BJ (cell line): ENCODE data around the gene GRIK2. TPM values are rescaled to one million over a fixed set of nuclear protein-coding genes. Genes with fewer than 3 reads are reported as not detected.

Experiments used
- CTCF ChIA-PET: fragments of 350-600 bp; formaldehyde crosslinking; extraction: SDS; loops from one replicate; lab custom pipeline; 2021; ENCODE audit warnings: antibody characterized with exemption, inconsistent platforms; lab: Yijun Ruan, JAX
- POLR2A ChIA-PET: fragments of 300-600 bp; sonication (Branson Sonifier 250); formaldehyde crosslinking; extraction: SDS; loops from one replicate; lab custom pipeline; 2021; ENCODE audit warnings: antibody characterized with exemption; lab: Charles Lee
- DNase-seq: peaks from one replicate; pipeline ENCODE4 v3.0.0-alpha.2; 2011; ENCODE audit warnings: low read depth
- H3K27me3 ChIP-seq: 2 replicates; pipeline ENCODE4 v1.6.0; 2011; ENCODE audit warnings: low read length; ENCODE audit not compliant: control insufficient read depth, insufficient read depth
- H3K36me3 ChIP-seq: 2 replicates; pipeline ENCODE4 v1.5.1; 2011; ENCODE audit warnings: low read length; ENCODE audit not compliant: control insufficient read depth, insufficient read depth
- H3K4me3 ChIP-seq: 2 replicates; pipeline ENCODE4 v1.5.1; 2011; ENCODE audit warnings: low read depth, mild to moderate bottlenecking, control low read depth, low read length
- polyA plus RNA-seq: library from polyadenylated mRNA; depleted of rRNA; stranded (reverse); fragments of >200 nt; gene quantifications from 2 replicates; pipeline ENCODE4 v1.2.3, GENCODE V29; 2011
- TF ChIP-seq, protein P1 (sequence below): IDR thresholded peaks from 2 replicates; pipeline ENCODE4 v1.5.1; 2011; ENCODE audit warnings: low read depth, mild to moderate bottlenecking, control low read depth, inconsistent platforms, low read length, moderate library complexity; ENCODE audit not compliant: insufficient read depth

Gene GRIK2
- polyA plus RNA-seq, 1 experiment, result 23.0 TPM

DNA sequence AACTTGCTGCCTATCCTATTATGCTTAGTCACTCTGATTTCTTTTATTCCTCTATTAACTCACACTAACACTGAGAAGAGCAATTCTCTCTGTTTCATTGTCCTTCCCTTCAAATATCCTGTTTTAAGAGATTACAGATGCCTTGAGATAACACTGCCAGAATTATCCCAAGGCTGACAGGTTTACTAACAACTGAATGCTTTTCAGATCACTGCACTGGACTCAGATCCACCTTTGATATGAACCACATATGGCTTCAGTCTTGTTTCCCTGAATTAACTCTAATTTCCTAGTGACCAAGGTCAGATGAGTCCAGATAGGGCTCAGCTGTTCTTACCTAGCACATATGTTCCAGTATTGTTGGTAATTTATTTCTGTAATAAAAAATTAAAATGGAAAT, 633.1 kb downstream of the GRIK2 start:
- ChIA-PET CTCF (no interaction called here), POLR2A (no interaction called here)

DNA sequence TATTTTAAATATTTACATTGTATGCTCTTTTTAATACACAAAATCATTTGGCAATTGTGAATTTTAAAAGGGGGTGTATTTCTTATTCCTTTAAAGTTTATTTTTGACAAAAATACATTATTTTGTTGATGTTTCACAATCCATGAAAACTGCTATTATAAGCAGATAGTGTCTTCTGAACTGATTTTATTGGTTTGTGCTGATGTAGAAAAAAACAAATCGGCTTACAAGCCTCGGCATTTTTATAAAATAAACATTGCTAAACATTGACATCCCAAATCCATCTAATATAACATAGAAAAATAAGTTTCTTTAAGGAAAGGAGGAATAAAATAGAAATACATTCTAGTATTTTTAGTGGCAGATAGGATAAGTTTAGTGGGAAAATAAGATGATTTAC, 634.7 kb downstream of the GRIK2 start:
- no peak for DNase-seq
- POLR2A ChIA-PET, result no interaction called here
- Histone ChIP-seq H3K36me3 (no peaks in the 10 kb centered on the region), H3K27me3 (no peaks in the 10 kb centered on the region), H3K4me3 (no peak overlapping the region)
- TF ChIP-seq, protein P1, sequence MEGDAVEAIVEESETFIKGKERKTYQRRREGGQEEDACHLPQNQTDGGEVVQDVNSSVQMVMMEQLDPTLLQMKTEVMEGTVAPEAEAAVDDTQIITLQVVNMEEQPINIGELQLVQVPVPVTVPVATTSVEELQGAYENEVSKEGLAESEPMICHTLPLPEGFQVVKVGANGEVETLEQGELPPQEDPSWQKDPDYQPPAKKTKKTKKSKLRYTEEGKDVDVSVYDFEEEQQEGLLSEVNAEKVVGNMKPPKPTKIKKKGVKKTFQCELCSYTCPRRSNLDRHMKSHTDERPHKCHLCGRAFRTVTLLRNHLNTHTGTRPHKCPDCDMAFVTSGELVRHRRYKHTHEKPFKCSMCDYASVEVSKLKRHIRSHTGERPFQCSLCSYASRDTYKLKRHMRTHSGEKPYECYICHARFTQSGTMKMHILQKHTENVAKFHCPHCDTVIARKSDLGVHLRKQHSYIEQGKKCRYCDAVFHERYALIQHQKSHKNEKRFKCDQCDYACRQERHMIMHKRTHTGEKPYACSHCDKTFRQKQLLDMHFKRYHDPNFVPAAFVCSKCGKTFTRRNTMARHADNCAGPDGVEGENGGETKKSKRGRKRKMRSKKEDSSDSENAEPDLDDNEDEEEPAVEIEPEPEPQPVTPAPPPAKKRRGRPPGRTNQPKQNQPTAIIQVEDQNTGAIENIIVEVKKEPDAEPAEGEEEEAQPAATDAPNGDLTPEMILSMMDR, result no peak
- CTCF ChIA-PET, result no interaction called here

More for the DNA sequence above, 633.1 kb downstream of the GRIK2 start:
- Histone ChIP-seq H3K27me3 (no peaks in the 10 kb centered on the region), H3K4me3 (no peak overlapping the region), H3K36me3 (no peaks in the 10 kb centered on the region)
- TF ChIP-seq, protein P1, result no peak
- DNase-seq, result no peak

DNA sequence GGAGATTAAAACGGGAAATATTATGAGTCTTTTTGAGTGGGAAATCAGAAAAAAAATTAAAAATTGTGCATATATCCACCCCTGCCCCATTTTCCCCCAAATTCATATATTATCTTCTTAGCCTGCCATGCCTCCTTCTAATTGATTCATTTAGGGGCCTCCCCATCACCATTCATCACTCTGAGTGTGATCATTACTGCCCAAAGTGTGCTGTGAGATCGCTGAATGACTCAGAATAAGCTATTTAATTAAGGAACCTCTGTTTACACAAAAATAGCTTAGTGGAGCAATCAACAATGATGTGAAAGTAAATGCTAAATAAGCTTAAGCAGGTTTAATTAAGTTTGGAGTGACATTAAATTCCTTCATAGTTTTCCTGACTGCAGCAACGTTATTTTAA, 645.5 kb downstream of the GRIK2 start:
- no peak for DNase-seq
- Histone ChIP-seq H3K36me3 (no peaks in the 10 kb centered on the region; the same call in none of the 2 replicates), H3K27me3 (no peaks in the 10 kb centered on the region), H3K4me3 (no peak overlapping the region)
- POLR2A ChIA-PET, result interaction anchor here (0.6 kb wide), 1 partner anchor 20 kb away, joined by 3 read pairs; no protein-coding TSS in a partner anchor
- CTCF ChIA-PET, result no interaction called here
- TF ChIP-seq, protein P1, result no peak

DNA sequence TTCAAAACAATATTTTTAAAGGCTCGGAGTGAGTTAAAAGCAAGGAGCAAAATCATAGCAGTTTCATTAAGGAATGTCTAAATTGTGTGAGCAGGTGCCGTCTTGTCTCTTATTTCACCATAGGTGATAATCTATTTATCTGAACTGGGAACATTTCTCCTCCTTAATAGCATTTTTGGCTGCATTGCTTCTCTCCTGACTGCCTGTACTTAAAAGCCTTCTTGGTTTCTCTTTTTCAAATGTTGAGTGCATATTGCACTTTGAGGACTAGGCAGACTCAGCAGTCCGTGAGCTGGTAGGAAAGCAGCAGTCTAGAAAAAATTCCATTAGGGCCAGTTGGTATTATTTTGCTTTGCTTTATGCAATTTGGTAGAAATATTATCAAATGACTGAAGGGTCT, 645.9 kb downstream of the GRIK2 start:
- TF ChIP-seq, protein P1, result no peak
- Histone ChIP-seq H3K4me3 (no peak overlapping the region), H3K27me3 (no peaks in the 10 kb centered on the region), H3K36me3 (no peaks in the 10 kb centered on the region; the same call in none of the 2 replicates)
- CTCF ChIA-PET, result no interaction called here
- DNase-seq, result no peak
- POLR2A ChIA-PET, result no interaction called here

DNA sequence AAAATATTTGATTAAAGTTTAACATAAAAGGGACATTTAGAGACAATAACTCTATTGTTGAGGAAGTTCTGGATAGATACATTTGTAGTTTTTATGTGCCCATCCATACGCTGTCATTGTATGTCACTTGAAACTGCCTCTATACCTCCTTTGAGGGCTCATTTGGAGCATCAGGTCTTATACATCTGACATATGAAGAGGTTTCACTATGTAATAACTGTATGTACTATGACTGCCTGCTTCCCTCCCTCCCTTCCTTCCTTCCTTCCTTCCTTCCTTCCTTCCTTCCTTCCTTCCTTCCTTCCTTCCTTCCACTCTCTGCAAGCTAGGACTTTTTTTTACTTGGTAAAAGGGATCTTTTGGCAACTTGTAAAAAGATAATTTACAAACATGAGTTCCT, 657.5 kb downstream of the GRIK2 start:
- CTCF ChIA-PET, result no interaction called here
- POLR2A ChIA-PET, result no interaction called here
- TF ChIP-seq, protein P1, result no peak
- Histone ChIP-seq H3K4me3 (no peak overlapping the region), H3K27me3 (no peaks in the 10 kb centered on the region), H3K36me3 (no peaks in the 10 kb centered on the region)
- DNase-seq, result no peak
